Measurements from ENCODE around the gene ATP2B2.

ATP2B2 gene

DNA sequence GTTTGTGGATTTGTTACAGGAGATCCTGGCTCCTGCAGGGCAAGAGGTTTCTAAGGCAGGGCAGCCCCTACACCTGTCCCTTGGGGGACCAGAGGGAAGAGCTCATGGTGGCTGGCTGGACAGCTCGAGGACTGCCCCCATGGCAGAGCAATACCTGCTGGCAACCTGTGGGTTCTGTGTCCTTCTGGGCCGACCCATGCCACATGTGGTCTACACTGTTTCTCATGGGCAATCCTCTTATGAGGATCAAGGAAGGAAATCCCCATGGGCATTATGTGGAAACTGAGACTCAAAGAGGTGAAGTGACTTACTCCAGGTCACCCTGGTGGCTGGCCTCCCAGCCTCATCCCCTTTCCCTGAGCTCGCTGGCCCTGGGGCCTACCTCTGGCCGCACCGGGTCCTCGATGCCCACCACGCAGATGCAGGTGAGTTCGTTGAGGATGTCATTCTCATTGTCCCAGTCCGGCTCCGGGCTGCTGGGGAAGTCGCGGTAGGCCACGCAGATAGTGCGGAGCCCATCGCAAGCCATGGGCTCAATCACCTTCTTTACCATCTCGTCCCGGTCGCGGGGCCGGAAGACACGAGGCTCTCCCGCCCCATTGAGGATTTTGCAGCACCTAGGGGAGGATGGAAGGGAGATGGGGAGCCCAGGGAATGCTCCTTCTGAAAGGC is 146.9 kb downstream of the ATP2B2 start:
- no peak for DNase-seq (ENCODE audit: low spot score)

DNA sequence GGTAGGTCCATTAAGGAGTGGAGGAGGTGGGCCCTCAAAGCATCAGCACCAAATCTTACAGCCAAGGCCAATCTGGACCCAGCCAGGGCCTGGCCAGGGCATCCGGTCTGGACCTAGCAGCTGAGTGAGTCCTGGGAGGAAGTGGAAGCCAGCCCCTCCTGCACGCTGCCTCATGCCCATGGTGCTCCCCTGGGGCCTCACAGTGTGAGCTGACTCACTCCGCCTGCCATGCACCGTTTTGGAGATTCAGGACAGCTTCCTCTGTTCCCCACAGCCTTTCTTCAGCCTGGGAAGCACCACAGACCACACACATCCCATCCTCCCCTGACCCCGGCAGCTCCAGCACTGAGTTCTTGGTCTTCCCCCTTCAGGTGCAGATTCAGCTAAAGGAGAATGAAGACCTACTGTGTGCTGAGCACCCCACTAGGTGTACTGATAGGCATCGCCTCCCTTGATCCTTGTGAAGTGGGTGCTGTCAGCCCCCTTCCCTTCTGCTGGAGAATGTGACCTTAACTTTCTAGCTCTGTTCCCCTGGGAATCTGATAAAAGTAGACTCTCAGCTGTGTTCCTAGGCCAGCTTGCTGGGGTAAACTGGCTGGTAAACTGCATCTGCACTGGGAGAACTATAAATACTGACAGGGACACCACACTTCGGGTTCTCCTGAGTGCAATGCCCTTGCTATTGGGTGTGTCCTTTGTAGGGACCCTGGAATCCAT is 147.6 kb downstream of the ATP2B2 start:
- peak; percentile 24 for DNase-seq (ENCODE audit: low spot score)

DNA sequence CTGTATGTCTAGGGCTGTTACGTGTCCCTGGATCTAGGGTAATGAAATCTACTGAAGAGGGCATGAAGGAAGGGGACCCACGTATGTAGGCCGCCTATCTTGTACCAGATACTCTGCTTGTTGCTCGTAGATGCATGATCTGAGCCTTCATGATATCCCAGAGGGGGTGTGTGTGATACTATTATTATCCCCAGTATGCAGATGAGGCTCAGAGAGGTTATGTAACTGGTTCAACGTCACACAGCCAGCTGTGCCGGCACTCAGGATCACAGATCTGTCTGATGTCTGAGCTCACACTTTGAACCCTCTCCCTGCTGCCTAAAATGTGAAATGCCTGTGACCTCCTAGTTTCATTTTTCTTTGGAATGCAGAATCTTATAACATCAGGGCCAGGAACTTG is 148.3 kb downstream of the ATP2B2 start:
- DNase-seq (ENCODE audit: low spot score), result no peak

DNA sequence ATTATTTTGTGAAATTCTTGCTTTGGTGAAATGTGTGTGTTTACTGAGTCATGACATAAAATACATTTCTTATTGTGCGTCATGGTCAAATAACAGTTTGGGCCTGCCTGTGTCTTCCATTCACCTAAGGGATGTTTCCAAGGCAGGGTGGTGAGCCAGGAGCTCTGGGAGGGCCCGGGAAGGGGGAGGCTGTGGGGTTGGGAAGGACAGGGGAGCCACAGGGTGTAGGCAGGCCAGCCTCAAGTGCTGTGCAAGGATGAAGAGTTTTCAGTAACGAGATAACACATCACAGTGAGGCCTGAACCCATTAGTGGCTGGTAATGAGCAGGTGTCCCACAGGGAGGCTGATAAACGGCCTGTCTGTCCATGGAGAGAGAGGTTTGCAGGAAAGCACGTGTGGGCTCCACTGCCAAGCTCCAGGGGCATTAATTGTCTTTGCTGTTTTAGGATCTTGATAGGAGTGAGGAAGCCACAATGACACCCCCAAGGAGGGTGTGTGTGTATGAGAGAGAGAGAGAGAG is 148.9 kb downstream of the ATP2B2 start:
- DNase-seq (ENCODE audit: low spot score), result no peak

DNA sequence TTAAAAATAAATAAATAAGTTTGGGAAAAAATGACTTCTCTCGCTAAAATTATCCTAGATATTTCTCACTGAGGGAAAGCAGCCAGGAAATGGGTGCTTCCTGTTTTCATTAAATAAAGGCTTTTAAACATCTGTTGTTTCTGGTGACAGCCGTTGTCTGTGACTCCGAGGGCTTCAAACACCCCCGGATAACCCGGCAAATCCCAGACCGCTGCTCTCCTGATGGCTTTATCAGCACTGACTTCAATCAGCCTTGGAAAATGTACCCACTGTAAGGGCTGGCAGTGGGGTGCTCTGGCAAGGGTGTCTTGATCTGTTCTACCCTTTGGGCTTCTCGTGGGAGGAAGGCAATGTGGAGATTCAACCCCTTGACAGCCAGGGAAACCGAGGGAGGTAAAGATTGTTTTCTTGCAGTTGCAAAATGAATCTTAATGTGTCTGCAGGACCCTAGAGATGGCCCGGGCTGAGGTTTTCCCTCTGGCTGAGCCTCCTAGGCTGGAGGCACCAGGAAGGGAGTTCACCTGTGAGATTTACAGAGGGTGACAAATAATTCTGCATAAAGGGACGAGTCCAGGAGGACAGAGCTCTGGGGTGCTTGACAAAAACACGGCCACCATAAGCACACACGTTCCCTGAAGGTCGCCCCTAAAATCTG is 150.9 kb downstream of the ATP2B2 start:
- no peak for DNase-seq (ENCODE audit: low spot score)

DNA sequence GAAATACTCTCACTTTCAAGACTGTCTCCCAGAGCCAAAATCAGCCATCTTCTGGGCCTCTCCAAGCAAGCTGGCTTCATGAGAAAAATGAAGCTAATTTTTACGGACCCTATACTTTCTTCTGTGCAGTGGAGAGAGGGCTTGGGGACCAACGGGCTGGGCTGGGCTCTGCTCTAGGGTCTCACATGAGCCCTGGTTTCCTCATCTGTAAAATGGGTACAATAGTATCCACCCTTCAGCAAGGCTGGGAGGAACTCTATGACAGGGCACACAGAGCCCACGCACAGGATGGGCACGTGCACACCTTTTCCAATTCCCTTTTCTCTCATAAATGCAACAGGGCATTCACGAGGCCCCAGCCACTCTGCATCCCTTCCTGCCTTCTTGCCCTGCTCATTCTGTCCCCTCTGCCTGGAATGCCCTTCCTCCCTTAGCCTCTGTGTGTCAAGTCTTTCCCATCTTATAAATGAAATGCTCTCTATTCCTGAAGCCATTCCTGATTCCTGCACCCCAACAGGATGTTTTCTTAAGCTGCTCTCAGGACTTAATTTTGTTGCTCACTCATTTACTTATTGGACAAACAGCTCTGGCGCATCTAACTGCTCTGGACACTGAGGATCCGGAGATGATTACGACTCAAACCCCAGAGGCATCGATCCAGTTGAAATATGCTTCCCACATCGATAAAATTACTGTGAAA is 151.6 kb downstream of the ATP2B2 start:
- no peak for DNase-seq (ENCODE audit: low spot score)

DNA sequence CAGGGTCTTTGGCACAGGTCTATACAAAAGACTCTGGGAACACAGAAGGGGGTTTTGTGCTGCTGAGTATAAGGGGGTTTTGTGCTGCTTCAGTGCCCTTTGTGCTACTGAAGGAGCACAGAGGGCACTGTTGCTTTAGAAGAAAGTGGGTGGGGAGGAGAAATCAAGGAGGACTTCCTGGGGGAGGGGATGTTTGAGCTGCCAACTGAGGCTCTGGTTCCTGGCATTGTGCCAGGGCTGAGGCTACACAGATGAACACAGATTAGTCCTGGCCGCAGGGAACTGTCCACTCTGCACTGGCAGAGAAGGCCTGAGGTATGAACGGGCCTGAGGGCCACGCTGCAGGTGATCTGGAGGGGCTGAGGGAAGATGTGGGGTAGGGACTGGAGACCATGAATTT is 152.2 kb downstream of the ATP2B2 start:
- no peak for DNase-seq (ENCODE audit: low spot score)

DNA sequence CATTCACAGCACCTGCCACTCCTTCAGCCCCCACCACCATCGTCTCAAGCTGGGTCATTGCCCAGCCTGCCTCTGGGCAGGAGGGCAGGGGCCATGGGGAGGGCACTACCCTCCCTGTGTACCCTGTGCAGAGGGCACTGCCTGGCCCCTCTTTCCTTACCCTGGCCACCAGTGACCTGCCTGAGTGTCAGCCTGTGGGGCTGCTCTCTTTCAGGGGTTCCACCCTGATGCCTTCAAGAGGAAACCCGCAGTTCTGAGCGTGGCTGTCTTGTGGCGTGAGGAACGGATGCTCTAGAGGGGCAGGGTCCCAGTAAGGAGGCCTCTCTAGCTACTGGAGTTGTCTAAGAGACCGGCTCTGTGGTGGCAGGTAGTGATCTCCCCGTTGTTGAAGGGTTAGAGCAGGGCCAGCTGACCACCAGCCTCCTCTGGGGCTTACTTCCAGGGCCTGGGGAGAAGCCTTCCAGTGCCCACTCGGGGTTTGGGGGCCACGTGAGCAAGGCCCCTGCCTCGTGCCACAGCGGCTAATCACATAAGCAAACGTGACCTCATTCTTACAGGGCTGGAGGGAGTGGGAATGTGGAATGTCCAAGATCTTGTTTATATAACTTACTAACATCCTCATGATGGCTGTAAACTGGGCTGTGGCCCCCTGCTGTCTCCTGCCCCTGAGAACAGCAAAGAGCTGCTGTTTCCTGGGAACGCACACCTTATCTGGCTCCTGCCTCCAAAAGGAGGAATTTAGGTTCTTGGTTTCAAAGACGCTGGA is 153.1 kb downstream of the ATP2B2 start:
- DNase-seq (ENCODE audit: low spot score), result no peak

DNA sequence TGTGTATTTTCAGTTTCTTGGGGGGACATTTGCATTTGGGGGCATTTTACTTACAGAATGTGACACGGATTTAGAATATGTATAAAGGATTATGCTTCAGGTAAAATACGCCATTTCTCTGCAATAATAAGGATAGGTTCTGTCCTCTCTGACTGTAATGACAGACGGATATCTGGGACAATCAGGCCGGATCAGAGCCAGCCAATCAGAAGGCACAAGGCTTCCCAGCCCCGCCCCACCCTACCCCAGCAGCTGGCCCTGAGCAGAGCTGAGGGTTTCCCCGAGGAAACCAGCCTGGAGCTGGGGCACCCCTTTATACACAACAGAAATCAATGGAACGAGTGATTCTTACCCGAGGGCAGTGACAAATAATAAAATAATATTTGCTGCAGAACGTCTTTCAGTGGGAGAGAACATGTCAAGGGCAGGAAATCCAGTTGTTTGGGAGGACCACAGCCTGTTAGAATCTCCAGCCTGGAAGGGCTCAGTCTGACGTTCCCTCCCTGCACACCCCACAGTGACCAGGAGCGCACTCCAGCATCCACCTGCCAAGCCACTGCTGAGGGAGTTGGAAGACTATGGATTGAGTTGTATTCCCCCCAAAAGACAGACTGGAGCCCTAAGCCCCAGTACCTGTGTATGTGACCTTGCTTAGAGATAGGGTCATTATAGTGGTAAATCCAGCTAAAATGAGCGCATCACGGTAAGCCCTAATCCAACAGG is 154.2 kb downstream of the ATP2B2 start:
- peak; percentile 21 for DNase-seq (ENCODE audit: low spot score)

DNA sequence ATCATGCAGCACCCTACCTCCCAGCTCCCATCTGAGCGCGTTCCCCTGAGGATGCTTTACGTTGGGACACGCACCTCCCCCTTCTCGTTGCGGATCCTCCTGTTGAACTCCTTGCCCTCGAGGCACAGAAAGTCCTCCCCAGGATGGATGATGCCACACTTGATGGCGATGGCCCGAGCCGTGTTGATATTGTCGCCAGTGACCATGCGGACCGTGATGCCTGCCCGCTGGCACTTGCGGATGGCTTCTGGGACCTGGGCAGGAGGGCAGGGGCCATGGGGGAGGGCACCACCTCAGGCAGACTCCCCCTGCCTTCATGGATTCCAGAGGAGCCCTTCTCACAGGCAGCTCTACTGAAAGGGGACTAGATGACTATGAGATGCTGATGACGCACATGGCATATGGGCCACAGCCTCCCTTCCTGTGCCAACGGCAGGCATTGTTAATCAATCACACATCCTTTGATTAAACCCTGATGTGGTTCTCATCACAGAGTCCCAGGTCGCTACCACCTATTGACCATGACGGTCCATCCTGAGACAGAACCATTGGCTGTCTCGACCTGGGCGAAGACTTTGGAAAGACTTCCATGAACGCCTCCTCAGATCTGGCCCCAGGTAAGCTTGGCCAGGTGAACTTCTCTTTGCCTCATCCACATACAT is 154.9 kb downstream of the ATP2B2 start:
- no peak for DNase-seq (ENCODE audit: low spot score)

DNA sequence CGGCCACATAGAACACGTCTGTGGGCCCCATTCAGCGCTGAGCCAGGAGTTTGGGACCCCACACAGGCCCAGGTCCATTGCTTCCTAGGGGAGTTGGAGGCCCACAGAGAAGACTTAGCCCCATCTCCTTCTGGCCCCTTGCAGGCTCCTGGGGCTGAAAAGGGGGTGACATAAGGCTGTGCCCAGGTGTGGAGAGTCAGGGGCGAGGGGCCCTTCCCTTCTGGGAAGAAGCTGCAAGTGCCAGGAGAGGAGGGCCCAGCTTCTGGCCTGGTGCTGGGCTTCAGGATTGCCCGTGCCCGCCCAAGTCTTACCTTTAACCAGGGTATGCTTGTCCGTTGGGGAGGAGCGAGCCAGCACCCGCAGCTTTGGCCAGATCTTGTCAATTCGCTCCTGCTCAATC is 155.6 kb downstream of the ATP2B2 start:
- DNase-seq (ENCODE audit: low spot score), result no peak

DNA sequence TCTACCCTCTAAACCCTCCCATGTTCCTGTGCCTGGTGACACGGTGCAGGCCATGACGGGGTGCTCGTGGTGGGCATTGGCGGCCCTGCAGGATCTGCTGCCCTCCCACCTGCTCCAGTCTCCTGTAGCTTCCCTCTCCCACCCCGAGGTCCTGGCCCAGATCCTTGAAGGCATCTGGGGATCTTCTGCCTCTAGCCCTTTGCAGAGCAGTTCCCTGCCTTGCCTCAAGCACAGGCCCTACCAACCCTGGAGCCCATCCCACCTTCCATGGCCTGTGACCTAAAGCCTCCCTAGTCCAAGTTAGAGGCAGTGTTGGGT is 157.0 kb downstream of the ATP2B2 start:
- no peak for DNase-seq (ENCODE audit: low spot score)

DNA sequence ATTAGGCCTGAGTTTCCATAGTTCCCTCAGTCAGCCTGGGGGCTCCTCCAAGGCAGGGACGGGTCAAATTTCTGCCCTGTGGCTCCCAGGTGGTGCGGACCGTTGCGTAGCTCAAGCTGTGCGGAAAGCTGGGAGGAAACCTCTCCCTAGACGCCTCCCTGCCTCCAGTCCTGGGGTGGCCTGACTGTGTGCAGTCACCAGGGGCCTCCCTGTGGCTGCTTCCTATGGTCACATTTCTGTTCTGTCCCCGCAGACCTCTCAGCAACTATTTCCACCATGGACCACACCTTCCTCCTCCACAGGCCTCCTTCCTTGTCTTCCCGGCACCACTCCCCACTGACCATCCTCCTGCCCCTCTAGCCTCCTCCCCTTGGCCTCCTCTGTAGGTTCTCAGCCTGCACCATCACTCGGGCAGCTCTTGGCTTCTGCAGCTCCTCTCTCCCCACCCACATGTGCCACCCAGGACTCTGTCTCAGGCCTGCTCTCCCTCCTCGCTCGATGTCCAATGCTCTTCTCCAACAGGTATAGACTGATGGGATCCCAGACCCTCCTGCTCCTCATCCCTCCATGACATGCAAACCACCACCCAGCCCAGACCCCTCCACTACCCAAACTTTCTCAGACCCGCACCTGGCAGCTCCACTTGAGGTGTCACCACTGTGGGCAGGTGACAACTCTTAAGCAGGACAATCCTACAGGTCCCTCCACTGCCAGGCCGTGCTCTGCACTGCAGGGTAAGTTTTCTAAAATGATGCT is 157.6 kb downstream of the ATP2B2 start:
- no peak for DNase-seq (ENCODE audit: low spot score)

DNA sequence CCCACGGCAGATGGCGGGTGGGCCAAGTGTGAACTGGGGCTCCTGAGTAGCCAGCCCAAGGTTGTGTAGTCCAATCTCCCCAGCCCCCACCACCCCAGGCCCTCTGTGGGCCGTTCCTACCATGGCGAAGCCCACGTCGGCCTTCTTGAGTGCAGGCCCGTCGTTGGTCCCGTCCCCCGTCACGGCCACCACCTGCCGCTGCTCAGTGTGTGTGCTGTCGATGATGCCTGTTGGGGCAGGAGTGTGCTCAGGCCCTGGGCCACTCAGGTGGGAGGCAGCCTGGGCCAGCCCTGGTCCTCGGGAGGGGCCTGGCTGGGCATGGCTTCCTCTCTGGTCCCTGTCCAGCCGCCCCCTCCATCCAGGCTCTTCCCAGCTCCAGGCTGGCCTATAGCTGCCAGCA is 159.5 kb downstream of the ATP2B2 start:
- no peak for DNase-seq (ENCODE audit: low spot score)

DNA sequence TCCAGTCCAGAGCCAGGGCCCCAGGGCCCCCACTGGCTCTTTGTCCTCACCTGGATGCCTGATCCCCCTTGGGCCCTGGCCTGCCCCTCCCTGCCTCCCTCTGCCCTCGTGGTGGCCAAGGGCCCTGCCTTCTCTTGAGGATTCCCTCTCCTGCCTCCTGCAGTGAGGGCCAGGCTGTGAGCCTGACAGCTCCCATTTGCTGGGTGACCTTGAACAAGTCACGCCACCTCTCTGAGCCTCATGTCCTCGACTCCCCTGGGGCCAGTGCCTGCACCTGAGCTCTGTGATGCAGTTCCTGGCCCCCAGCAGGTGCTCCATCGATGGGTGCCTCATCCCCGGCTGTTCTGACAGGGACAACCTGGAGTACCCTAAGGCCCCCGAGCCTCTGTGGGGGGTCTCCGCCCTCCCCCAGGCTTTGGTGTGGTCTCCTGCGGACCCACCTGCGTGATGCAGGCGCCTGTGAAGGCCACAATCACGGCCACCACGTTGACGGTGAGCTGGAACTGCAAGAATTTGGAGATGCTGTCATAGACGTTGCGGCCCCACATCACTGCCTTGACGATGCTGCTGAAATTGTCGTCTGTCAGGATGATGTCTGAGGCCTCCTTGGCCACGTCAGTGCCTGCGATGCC is 160.3 kb downstream of the ATP2B2 start:
- DNase-seq (ENCODE audit: low spot score), result no peak

DNA sequence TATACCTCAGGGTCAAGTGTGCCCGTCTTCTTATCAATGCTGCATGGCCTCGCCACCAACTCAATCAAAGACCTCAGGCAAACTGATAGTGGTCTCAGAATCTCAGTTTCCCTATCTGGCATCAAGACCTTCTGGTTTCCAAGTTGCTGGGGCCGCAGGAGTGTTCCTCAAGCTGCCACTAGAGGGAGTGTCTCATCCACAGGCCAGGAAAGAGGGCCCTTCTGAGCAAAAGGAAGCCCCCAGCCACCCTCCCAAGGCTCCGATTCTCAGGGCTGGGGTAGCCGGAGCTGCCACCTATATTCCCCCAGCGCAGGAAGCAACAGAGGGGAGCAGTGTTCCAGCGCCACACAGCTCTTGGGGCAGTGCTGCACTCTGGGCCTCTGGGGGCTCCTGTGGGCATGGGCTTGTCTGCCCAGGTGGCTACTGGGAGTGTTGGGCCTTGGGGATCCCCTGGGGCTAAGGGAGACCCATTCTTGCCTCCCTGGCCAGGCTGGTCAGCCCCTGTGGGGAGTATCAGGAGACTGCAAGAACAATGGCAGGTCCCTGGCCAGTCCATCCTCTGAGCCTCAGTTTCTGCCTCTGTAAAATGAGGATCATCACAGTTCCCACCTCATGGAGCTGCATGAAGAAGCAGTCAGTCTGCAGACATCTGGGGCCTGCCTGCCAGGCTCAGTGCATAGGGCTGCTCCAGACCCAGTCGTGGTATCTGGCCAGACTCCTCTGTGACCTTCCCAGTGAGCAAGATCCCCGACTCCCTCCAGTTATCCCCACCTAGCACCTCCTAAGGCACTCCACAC is 161.0 kb downstream of the ATP2B2 start:
- DNase-seq (ENCODE audit: low spot score), result peak; percentile 28

DNA sequence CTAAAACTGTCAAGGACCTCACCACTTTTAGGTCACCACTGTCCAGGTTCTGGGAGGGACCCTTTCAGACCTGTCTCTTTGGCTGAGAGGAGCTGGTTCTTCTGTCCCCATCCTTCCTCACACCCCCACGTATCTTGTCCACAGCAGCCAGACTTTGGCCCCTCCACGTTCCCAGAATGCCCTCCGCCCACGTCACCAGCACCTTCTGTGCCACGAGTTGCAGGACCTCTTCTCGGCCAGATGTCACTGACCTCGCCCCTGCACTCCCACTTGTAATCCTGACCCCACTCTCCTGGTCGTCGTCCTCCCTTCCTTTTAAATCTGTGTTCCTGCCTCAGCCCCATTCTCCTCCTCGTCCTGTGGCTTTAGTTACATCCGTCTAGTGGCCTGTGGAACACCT is 161.9 kb downstream of the ATP2B2 start:
- no peak for DNase-seq (ENCODE audit: low spot score)

DNA sequence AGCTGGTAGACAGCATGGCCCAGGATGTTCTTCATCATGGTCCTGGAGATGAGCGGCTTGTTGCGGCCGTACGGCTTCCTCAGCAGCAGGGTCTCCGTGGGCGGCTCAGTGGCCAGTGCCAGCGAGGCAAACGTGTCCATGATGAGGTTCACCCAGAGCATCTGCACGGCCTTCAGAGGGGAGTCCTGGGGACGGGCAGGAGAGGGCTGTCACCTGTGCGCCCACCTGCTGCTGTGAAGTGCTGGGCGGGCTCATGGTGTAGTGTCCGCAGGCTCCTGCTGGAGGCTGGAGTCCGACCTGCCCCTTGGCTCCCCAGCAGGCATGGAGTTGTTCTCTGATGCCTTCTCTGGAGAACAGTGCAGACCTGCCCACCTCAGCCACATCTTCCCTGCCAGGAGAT is 162.6 kb downstream of the ATP2B2 start:
- DNase-seq (ENCODE audit: low spot score), result no peak

All from COLO829 (cell line).